Caco-2 (cell line): ENCODE data around the gene GSG1L. TPM values are rescaled to one million over a fixed set of nuclear protein-coding genes. Genes with fewer than 3 reads are reported as not detected.

ENCODE experiments used
- BruUV-seq: library from RNA; stranded (reverse); fragments of 400-500 nt; replicated peaks from 2 replicates; lab custom pipeline; 2021; lab: Mats Ljungman, UMichigan
- CTCF ChIA-PET: fragments of 300-600 bp; sonication (Branson Sonifier 250); formaldehyde crosslinking; loops from one replicate; lab custom pipeline; 2022; ENCODE audit warnings: antibody characterized with exemption; lab: Charles Lee
- POLR2A ChIA-PET: fragments of 300-600 bp; sonication (Branson Sonifier 250); formaldehyde crosslinking; loops from one replicate; lab custom pipeline; 2022; ENCODE audit warnings: antibody characterized with exemption; lab: Charles Lee
- DNase-seq, 2 experiments: peaks; one replicate each; pipeline versions ENCODE4 v3.0.0 to v3.0.0-alpha.2; 2020 to 2022
- H3K27me3 ChIP-seq: replicated peaks from 2 replicates; pipeline ENCODE4 v1.6.0; 2011; ENCODE audit warnings: low read length; ENCODE audit not compliant: control insufficient read depth, insufficient read depth
- H3K36me3 ChIP-seq: 2 replicates; pipeline ENCODE4 v1.5.1; 2011; ENCODE audit warnings: low read length; ENCODE audit not compliant: control insufficient read depth, insufficient read depth
- H3K4me1 ChIP-seq: fragments of 250-450 bp; sonication (Bioruptor Pico); 2 replicates; pipeline ENCODE4 v1.5.1; 2020; ENCODE audit warnings: mild to moderate bottlenecking
- H3K4me3 ChIP-seq: 2 replicates; pipeline ENCODE4 v1.5.1; 2011; ENCODE audit warnings: low read depth, mild to moderate bottlenecking, control low read depth, low read length
- H3K9me3 ChIP-seq: fragments of 250-450 bp; sonication (Bioruptor Pico); 2 replicates; pipeline ENCODE4 v1.5.1; 2020; ENCODE audit warnings: mild to moderate bottlenecking, moderate library complexity
- H3K27ac Mint-ChIP-seq: one replicate; pipeline ENCODE4 v1.8.0; 2022; ENCODE audit warnings: mixed read lengths; ENCODE audit not compliant: unreplicated experiment
- H3K27me3 Mint-ChIP-seq: one replicate; pipeline ENCODE4 v1.8.0; 2022; ENCODE audit warnings: mixed read lengths; ENCODE audit not compliant: insufficient read depth, unreplicated experiment
- H3K36me3 Mint-ChIP-seq: one replicate; pipeline ENCODE4 v1.8.0; 2022; ENCODE audit warnings: mild to moderate bottlenecking, mixed read lengths; ENCODE audit not compliant: insufficient read depth, unreplicated experiment
- H3K4me1 Mint-ChIP-seq: one replicate; pipeline ENCODE4 v1.8.0; 2022; ENCODE audit warnings: low read depth, mixed read lengths; ENCODE audit not compliant: unreplicated experiment
- H3K4me3 Mint-ChIP-seq: one replicate; pipeline ENCODE4 v1.8.0; 2022; ENCODE audit warnings: mild to moderate bottlenecking, moderate library complexity, mixed read lengths; ENCODE audit not compliant: unreplicated experiment
- H3K9me3 Mint-ChIP-seq: one replicate; pipeline ENCODE4 v1.8.0; 2022; ENCODE audit warnings: mixed read lengths; ENCODE audit not compliant: unreplicated experiment
- intact Hi-C: fragments of 100-400 bp; cut with micrococcal nuclease; formaldehyde crosslinking; loops from one replicate; pipeline ENCODE4 v1.10.0; 2022; ENCODE audit not compliant: unreplicated experiment
- total RNA-seq: library from RNA; stranded (reverse); gene quantifications from 2 replicates; pipeline ENCODE4 v1.2.3, GENCODE V29; 2022
- TF ChIP-seq, protein P1 (sequence below), 2 experiments: fragments of 200-600 bp in 1 of 2; IDR thresholded peaks; 1 replicate in 1 of 2; 2 replicates in 1 of 2; pipeline versions ENCODE4 v1.5.1 to v1.8.0; 2011 to 2022; ENCODE audit warnings: antibody characterized with exemption in 1 of 2, control low read depth in 1 of 2, inconsistent platforms in 1 of 2, low read depth in 1 of 2, low read length in 1 of 2, mild to moderate bottlenecking in 1 of 2, moderate library complexity in 1 of 2; ENCODE audit not compliant: insufficient read depth in 1 of 2, severe bottlenecking in 1 of 2, unreplicated experiment in 1 of 2

Gene GSG1L
- total RNA-seq, 1 experiment from 2014 or later = not detected

DNA sequence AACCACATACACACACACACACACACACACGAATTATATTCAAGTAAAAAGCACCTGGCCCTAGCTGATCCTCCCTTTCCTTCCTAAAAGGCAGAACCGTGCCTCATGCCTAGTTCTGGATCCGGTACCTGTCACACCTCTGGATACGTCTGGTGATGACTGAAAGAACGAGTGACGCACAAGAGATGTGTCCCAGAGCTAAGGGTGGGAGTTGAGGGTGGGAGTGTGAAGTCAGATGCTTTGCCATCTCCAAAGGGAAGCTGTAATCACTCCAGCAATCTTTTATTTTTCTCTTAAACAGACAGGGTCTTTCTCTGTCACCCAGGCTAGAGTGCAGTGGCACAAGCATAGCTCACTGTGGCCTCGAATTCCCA lies 26.5 kb upstream of the GSG1L start:
- intact Hi-C loops = no loop called here
- Histone ChIP-seq H3K4me1 (no peaks in the 10 kb centered on the region), H3K27me3 (no peaks in the 10 kb centered on the region), H3K9me3 (no peaks in the 10 kb centered on the region), H3K4me3 (no peak overlapping the region), H3K36me3 (no peaks in the 10 kb centered on the region)
- no TSS peak for BruUV-seq
- TF ChIP-seq, protein P1, sequence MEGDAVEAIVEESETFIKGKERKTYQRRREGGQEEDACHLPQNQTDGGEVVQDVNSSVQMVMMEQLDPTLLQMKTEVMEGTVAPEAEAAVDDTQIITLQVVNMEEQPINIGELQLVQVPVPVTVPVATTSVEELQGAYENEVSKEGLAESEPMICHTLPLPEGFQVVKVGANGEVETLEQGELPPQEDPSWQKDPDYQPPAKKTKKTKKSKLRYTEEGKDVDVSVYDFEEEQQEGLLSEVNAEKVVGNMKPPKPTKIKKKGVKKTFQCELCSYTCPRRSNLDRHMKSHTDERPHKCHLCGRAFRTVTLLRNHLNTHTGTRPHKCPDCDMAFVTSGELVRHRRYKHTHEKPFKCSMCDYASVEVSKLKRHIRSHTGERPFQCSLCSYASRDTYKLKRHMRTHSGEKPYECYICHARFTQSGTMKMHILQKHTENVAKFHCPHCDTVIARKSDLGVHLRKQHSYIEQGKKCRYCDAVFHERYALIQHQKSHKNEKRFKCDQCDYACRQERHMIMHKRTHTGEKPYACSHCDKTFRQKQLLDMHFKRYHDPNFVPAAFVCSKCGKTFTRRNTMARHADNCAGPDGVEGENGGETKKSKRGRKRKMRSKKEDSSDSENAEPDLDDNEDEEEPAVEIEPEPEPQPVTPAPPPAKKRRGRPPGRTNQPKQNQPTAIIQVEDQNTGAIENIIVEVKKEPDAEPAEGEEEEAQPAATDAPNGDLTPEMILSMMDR (IDR thresholded peaks at IDR 0.05; ENCODE audit: insufficient read depth in 1 of 2, low read depth in 1 of 2, low read length in 1 of 2, severe bottlenecking in 1 of 2, unreplicated experiment in 1 of 2) = no peak
- DNase-seq = no peak
- POLR2A ChIA-PET = no interaction called here
- no peak overlapping the region for H3K27ac Mint-ChIP-seq
- H3K36me3 Mint-ChIP-seq = peaks cover 28% of the 10 kb centered on the region
- no peaks in the 10 kb centered on the region for H3K9me3 Mint-ChIP-seq
- no peaks in the 10 kb centered on the region for H3K4me1 Mint-ChIP-seq
- CTCF ChIA-PET = no interaction called here
- no peaks in the 10 kb centered on the region for H3K27me3 Mint-ChIP-seq
- no peak overlapping the region for H3K4me3 Mint-ChIP-seq

DNA sequence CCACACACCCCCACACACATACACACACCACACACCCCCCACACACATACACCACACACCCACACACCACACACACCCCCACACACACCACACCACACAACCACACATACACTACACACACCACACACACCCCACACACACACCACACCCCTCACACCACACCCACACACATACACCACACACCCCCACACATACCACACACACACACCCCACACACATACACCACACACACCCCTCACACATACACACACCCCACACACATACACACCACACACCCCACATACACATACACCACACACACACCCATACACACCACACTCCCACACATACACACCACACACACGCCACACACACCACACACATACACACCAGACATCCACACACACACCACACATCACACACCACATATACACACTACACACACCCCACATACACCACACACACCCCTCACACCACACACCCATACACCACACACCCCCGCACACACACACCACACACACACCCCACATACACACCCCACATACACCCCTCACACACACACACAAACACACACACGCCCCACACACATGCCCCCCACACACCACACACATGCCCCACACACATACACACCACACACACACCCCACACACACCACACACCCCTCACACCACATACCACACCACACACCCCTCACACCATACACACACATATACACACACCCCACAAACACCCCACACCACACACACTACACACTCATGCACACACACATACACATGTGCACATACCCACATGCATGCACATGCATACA lies 25.9 kb upstream of the GSG1L start:
- POLR2A ChIA-PET = no interaction called here
- Mint-ChIP-seq H3K9me3 (no peaks in the 10 kb centered on the region), H3K4me3 (no peak overlapping the region), H3K27me3 (no peaks in the 10 kb centered on the region), H3K27ac (no peak overlapping the region), H3K4me1 (no peaks in the 10 kb centered on the region), H3K36me3 (peaks cover 26% of the 10 kb centered on the region)
- CTCF ChIA-PET = no interaction called here
- Histone ChIP-seq H3K36me3 (no peaks in the 10 kb centered on the region), H3K27me3 (no peaks in the 10 kb centered on the region), H3K4me1 (no peaks in the 10 kb centered on the region), H3K4me3 (no peak overlapping the region), H3K9me3 (no peaks in the 10 kb centered on the region)
- TF ChIP-seq, protein P1 (IDR thresholded peaks at IDR 0.05; ENCODE audit: insufficient read depth in 1 of 2, low read depth in 1 of 2, low read length in 1 of 2, severe bottlenecking in 1 of 2, unreplicated experiment in 1 of 2) = no peak
- intact Hi-C loops = no loop called here
- no TSS peak for BruUV-seq
- DNase-seq = no peak

DNA sequence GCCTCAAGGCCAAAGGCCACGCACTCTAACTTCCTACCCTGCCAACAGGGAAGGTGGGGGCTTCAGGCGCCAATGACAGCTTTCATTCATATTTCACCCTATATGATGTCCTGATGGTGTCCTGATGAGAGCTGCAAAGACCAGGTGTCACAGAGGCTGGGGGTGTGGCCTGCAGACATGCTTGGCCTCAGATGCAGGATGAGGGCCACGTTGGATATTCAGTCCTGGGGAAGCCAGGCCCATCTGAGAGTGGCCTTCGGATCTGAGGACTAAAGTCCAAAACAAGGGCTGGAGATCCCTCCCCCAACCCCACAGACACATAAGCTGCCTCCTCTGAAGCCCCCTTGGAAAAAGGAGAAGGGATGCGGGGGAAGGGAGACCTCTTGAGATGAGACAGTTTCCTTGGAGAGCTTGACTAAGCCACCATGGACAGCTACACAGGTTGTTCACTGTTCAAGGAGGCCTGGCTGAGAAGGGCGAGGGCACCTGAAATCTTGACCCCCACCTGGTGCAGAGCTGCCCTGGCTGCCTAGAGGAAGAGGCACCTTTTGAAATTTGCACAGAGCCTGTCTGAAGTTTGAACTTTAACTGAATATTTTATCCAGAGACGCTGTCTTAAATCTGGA lies 24.3 kb upstream of the GSG1L start:
- H3K27me3 ChIP-seq = no peaks in the 10 kb centered on the region
- no peaks in the 10 kb centered on the region for H3K4me1 Mint-ChIP-seq
- no peaks in the 10 kb centered on the region for H3K27me3 Mint-ChIP-seq
- BruUV-seq = no TSS peak
- TF ChIP-seq, protein P1 (IDR thresholded peaks at IDR 0.05; ENCODE audit: insufficient read depth in 1 of 2, low read depth in 1 of 2, low read length in 1 of 2, severe bottlenecking in 1 of 2, unreplicated experiment in 1 of 2) = no peak
- no peak overlapping the region for H3K4me3 ChIP-seq
- ChIA-PET POLR2A (no interaction called here), CTCF (interaction anchor here (0.8 kb wide), 1 partner anchor 206 kb away, joined by 7 read pairs; no protein-coding TSS in a partner anchor)
- H3K36me3 ChIP-seq = no peaks in the 10 kb centered on the region
- no peaks in the 10 kb centered on the region for H3K4me1 ChIP-seq
- intact Hi-C loops = no loop called here
- H3K9me3 ChIP-seq = no peaks in the 10 kb centered on the region
- no peak for DNase-seq
- H3K36me3 Mint-ChIP-seq = peaks cover 10% of the 10 kb centered on the region
- no peak overlapping the region for H3K4me3 Mint-ChIP-seq
- no peaks in the 10 kb centered on the region for H3K9me3 Mint-ChIP-seq
- no peak overlapping the region for H3K27ac Mint-ChIP-seq
